NCI-H1092 (cell line): ENCODE data around the gene ANKHD1.
"Not testable (repeated sequence)": the region's sequence is repeated elsewhere in the genome, so short reads cannot be mapped to it uniquely, and the experiment has no call there.

Source experiments
- DNase-seq: peaks from one replicate; lab custom pipeline; 2025; lab: John Stamatoyannopoulos, UW

The ANKHD1 gene

GRCh38 chr5:140427726-140428125 lies 26.1 kb downstream of the ANKHD1 start:
- DNase-seq, result not testable (repeated sequence)

DNA sequence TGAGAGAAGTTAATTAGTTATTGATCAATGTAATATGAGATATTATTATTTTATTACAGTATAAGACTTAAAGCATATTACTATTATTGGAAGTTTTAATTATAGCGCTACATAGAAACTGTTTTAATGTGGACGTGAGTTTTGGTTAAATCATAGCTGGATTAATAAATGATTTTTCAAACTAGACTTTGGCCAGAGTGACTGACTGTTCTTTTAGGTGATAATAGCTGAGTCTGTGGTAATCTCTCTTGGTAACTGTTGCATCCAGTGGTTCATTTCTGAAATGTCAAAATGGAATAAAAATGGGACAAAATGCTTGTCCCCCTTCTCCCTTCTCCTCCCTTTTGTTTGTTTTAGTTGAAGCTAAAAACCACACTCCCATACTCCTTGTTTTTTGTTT lies 28.1 kb downstream of the ANKHD1 start:
- no peak for DNase-seq

DNA sequence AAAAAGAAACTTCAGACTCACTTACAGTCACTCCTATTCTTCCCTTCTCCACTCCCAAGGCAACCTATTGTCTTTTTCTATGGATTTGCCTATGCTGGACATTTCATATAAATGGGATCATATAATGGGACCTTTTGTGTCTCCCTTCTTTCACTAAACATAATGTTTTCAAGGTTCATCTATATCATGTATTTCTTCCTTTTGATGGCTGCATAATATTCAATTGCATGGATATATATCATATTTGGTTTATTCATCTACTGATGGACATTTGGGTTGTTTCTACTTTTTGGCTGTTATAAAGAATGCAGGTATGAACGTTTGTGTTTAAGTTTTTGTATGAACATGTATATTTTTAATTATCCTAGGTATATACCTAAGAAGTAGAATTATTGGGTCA lies 30.6 kb downstream of the ANKHD1 start:
- no peak for DNase-seq

GRCh38 chr5:140432916-140433315 lies 31.3 kb downstream of the ANKHD1 start:
- DNase-seq, result no peak

- not testable (repeated sequence) for DNase-seq
These were observed 55.7 kb downstream of the ANKHD1 start for GRCh38 chr5:140457368-140457767.

- DNase-seq, result no peak
These were observed 65.5 kb downstream of the ANKHD1 start for GRCh38 chr5:140466981-140467742.

DNA sequence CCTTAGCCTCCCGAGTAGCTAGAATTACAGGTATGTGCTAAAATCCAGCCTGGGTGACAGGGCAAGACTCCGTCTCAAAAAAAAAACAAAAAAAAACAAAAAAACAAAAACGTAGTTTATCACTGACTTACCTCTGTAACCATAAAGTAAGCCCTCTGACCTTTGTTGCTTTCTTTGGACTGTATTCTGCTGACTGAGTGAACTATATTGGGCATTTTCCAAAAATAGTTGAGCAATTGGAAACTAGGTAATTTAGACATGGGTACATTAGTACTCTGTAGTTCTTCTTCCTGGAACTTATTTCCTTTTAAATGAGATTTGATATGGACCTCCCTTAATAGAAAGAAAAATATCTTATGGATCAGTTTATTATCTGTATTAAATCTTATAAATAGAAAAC lies 66.6 kb downstream of the ANKHD1 start:
- DNase-seq, result no peak

DNA sequence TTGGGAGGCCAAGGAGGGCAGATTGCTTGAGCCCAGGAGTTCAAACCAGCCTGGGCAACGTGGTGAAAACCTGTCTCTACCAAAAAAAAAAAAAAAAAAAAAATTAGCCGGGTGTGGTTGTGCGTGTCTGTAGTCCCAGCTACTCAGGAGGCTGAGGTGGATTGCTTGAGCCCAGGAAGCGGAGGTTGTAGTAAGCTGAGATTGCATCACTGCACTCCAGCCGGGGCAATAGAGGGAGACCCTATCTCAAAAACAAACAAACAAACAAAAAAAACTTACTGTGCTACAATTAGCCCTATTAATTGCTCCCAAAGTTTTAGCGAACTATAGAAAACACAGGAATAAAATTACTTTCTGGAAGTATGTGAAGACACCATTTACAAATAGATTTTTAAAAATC lies 67.6 kb downstream of the ANKHD1 start:
- no peak for DNase-seq

- no peak for DNase-seq
These were observed 78.8 kb downstream of the ANKHD1 start for GRCh38 chr5:140480310-140481014.

GRCh38 chr5:140481758-140482157 lies 80.1 kb downstream of the ANKHD1 start:
- DNase-seq, result no peak

- DNase-seq, result no peak
These were observed 81.4 kb downstream of the ANKHD1 start for GRCh38 chr5:140483055-140483454.

GRCh38 chr5:140488141-140488540 lies 86.5 kb downstream of the ANKHD1 start:
- DNase-seq, result not testable (repeated sequence)

DNA sequence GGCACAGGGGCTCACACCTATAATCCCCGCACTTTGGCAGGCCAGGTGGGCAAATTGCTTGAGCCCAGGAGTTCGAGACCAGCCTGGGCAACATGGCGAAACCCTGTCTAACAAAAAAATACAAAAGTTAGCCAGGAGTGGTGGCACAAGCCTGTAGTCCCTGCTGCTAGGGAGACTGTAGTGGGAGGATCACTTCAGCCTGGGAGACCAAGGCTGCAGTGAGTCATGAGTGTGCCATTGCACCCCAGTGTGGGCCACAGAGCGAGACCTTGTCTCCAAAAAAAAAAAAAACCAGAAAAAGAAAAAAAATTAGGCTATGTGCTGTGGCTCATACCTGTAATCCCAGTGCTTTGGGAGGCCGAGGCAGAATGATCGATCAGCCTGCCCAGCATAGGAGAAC lies 87.3 kb downstream of the ANKHD1 start:
- no peak for DNase-seq

DNA sequence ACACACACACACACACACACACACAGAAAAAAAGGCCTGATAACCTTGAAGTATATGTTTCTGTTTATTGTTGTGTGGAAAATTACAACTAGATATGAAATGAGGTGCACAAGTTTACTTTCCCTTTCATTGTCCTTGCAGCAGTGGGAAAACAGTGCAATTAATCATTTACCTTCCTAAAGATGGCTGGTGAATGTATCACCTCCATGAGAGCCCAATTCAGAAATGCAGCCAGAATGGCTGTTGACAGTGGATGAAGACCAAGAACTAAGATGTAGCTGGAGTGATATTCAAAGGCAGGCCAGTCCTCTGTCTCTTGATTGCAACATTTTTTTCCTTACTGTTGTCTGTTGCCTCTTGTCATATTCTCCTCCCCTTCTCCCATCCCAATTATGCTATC lies 96.3 kb downstream of the ANKHD1 start:
- DNase-seq, result no peak

GRCh38 chr5:140498591-140498990 lies 97.0 kb downstream of the ANKHD1 start:
- no peak for DNase-seq

GRCh38 chr5:140502834-140503233 lies 101.2 kb downstream of the ANKHD1 start:
- no peak for DNase-seq

DNA sequence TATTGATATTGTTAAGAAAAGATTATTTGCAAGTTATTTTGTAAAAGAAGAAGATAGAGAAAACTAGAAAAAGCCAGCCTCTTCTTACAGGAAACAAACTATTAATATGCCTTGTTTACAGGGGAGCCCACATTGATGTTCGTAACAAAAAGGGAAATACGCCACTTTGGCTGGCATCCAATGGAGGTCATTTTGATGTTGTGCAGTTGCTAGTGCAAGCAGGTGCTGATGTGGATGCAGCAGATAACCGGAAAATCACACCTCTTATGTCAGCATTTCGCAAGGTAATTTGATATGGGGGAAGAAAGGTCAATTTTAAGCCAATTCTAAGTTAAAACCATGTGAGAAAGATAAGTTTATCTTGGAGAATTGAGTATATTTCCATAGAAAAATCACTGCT lies 108.3 kb downstream of the ANKHD1 start:
- no peak for DNase-seq

DNA sequence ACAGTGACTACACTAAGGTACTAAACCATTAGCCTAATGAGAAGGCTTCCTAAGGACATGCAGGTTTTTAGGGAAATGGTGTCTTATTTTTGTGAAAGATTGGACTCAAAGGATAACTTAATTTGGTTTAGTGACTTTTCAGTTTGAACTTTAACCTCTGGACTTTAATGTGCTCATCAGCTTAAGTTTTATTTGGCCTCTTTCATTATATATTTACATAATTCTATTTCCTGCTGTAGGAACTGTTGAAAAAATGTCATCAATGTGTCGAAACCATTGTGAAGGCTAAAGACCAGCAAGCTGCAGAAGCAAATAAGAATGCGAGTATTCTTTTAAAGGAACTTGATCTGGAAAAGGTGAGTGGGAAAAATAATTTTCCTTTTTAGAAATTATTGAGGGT lies 111.5 kb downstream of the ANKHD1 start:
- no peak for DNase-seq

- no peak for DNase-seq
These were observed 122.4 kb downstream of the ANKHD1 start for GRCh38 chr5:140524003-140524402.

DNA sequence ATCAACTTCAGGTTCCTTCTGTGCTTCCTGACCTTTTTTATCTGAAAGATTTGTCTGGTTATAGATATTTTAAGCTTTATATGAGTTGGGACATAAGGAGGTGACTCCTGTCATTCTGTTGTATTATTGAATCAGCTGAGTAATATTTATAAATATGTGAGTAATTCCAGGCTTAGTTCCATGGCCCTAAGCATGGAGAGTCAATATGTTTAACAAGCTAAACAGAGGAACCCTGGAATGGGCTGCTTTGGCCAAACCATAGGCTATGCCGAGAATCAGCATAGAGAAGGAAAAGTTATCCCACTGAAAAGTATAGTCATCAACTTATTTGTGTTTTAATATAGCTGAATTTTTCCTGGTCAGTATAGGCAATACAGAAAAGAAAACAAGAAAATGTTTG lies 138.6 kb downstream of the ANKHD1 start:
- no peak for DNase-seq

DNA sequence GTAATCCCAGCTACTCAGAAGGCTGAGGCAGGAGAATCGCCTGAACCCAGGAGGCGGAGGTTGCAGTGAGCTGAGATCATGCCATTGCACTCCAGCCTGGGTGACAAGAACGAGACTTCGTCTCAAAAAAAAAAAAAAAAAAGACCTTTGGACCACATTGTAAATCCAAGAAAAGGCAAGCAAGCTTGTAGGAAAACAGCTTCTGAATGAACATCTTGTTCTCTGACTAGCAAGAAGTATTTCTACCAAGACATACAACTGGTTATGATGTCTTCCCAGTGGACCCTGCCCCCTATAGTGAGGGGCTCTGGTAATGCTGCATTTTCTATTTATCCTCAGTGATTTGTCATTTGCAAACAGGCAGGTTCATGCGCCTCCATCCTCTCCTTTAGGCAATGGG lies 141.3 kb downstream of the ANKHD1 start:
- DNase-seq, result no peak

DNA sequence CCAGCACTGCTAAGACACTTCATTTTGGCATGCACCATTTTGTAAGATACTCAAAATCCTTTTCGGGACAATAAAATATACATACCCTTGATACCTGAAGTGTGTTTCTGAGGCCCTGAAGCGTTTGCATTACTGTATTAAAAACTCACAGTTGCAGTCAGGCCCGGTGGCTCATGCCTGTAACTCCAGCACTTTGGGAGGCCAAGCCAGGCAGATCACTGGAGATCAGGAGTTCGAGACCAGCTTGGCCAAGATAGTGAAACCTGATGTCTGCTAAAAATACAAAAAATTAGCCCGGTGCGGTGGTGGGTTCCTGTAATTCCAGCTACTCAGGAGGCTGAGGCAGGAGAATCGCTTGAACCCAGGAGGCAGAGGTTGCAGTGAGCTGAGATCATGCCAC lies 143.4 kb downstream of the ANKHD1 start:
- no peak for DNase-seq

DNA sequence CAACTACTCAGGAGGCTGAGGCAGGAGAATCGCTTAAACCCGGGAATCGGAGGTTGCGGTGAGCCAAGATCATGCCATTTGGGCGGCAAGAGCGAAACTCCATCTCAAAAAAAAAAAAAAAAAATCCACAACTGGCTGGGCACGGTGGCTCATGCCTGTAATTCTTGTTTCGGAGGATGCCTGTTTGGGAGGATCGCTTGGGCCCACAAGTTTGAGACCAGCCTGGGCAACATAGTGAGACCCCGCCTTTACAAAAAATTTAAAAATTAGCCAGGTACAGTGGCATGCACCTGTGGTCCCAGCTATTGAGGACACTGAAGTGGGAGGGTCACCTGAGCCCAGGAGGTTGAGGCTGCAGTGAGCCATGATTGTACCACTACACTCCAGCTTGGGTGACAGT lies 144.0 kb downstream of the ANKHD1 start:
- DNase-seq, result no peak
